GM18861 (cell line): ENCODE data around the gene PDIA6.
"Not testable (repeated sequence)": the region's sequence is repeated elsewhere in the genome, so short reads cannot be mapped to it uniquely, and the experiment has no call there.

ENCODE experiments used
- ATAC-seq: cut with Tn5 transposase; IDR thresholded peaks from one replicate; pipeline ENCODE4 v1.9.1; 2021; ENCODE audit not compliant: unreplicated experiment

The PDIA6 gene

GRCh38 chr2:10833021-10833420 lies 20.4 kb upstream of the PDIA6 start:
- ATAC-seq: no peak

GRCh38 chr2:10832203-10832936 lies 19.8 kb upstream of the PDIA6 start:
- peak; percentile 87 for ATAC-seq

GRCh38 chr2:10831400-10831985 lies 18.9 kb upstream of the PDIA6 start:
- no peak for ATAC-seq

GRCh38 chr2:10830641-10831399 lies 18.2 kb upstream of the PDIA6 start:
- no peak for ATAC-seq

- ATAC-seq: no peak
Measured at GRCh38 chr2:10830203-10830602, 17.6 kb upstream of the PDIA6 start.

GRCh38 chr2:10829299-10829698 lies 16.7 kb upstream of the PDIA6 start:
- no peak for ATAC-seq

- no peak for ATAC-seq
Measured at GRCh38 chr2:10828346-10828745, 15.8 kb upstream of the PDIA6 start.

GRCh38 chr2:10826625-10827024 lies 14.0 kb upstream of the PDIA6 start:
- no peak for ATAC-seq

GRCh38 chr2:10826026-10826425 lies 13.4 kb upstream of the PDIA6 start:
- ATAC-seq: no peak

- ATAC-seq: no peak
Measured at GRCh38 chr2:10824191-10824590, 11.6 kb upstream of the PDIA6 start.

- no peak for ATAC-seq
Measured at GRCh38 chr2:10820978-10821695, 8.6 kb upstream of the PDIA6 start.

GRCh38 chr2:10820562-10820961 lies 8.0 kb upstream of the PDIA6 start:
- ATAC-seq: no peak

- ATAC-seq: no peak
Measured at GRCh38 chr2:10819714-10820314, 7.2 kb upstream of the PDIA6 start.

GRCh38 chr2:10818984-10819383 lies 6.4 kb upstream of the PDIA6 start:
- ATAC-seq: no peak

- not testable (repeated sequence) for ATAC-seq
Measured at GRCh38 chr2:10818305-10818704, 5.7 kb upstream of the PDIA6 start.

- no peak for ATAC-seq
Measured at GRCh38 chr2:10817413-10817812, 4.8 kb upstream of the PDIA6 start.

- no peak for ATAC-seq
Measured at GRCh38 chr2:10814571-10815331, 2.2 kb upstream of the PDIA6 start.

- ATAC-seq: no peak
Measured at GRCh38 chr2:10814142-10814541, 1.6 kb upstream of the PDIA6 start.

GRCh38 chr2:10813163-10814138 lies 866 bp upstream of the PDIA6 start:
- not testable (repeated sequence) for ATAC-seq
